Measurements from ENCODE around the gene KLF3.
A peak's percentile ranks its signal among the peaks of the same experiment; 100 is the strongest.
"Not testable (repeated sequence)": the region's sequence is repeated elsewhere in the genome, so short reads cannot be mapped to it uniquely, and the experiment has no call there.

KLF3 gene

DNA sequence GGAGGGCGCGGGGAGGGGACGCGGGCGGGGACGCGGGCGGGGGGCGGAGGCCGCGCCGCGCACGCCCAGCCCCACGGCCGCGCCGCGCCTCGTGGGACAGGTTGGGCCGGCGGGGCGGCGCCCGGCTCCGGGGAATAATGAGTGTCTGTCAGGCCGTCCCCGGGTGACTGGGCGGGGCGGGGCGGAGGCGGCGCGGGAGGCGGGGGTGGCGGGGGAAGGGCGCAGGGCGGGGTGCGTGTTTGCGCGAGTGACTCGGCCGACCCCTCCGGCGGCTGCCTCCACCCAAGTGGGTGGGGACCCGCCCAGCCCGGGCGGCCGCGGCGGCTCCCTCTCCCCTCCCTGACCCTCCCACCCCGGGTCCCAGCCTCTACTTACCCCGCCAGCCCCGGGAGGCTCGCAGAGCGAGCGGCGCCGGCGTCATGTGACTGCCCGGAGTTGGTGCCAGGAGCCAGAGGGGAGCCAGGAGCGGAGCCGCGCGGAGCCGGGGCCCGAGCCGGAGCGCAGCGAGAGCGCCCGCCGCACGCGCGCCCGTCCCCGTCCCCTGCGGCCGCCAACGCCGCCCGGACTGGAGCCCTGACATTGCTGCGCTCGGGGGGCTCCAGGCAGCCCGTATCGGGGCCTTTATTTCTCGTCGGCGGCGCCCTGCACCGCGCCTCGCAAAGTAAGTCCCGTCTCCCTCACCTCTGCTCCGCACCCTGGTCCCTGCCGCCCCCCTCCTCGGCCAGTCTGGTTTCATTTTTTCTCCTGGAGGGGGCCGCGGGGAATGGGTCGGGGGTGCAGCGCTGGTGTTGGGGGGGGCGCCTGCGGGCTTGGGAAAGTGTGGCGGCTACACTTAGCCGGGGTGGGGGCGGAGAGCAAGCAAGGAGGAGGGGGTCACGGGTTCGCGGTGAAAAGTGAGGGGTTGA, at the start of gene KLF3:
KLF3 (plus strand) TSS at position 399 of the 905 bp plus-strand sequence. CDS start 16,427 bp downstream, outside the sequence.
- peak; percentile 87 for DNase-seq (ENCODE audit: low spot score)

- no peak for DNase-seq (ENCODE audit: low spot score)
Measured at GRCh38 chr4:38614231-38614630, 49.8 kb upstream of the KLF3 start.

DNA sequence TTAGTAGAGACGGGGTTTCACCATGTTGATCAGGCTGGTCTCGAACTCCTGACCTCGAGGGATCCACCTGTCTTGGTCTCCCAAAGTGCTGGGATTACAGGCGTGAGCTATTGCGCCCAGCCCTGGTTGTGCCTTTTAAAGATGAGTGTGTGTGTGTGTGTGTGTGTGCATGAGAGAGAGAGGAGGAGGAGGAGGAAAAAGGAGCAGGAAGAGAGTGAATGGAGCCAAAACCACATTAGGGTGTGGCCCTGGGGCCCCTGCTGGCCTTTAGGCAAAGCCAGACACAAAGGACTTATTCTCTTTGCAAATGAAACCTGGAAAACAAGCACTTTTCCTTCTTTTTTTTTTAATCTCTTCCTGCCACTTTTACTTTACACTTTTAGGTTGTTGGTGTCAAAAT, 48.2 kb upstream of the KLF3 start:
- DNase-seq (ENCODE audit: low spot score), result no peak

DNA sequence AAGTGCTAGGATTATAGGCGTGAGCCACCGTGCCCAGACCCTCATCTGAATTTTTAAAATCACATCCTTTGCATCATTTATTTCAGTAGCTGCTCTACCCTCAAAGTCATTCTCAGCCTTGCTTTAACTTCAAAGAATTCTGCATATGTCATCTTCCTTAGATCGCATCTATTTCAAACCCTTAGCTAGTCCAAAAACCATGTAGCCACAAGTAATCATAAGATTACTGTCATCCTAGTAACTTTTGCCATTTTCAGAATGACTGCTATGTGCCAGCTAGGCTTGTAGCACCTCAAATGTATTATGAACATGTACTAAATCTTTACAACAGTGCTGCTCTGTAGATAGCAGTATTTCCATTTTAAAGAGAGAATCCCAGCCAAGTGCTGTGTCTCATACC, 45.5 kb upstream of the KLF3 start:
- DNase-seq (ENCODE audit: low spot score), result no peak

DNA sequence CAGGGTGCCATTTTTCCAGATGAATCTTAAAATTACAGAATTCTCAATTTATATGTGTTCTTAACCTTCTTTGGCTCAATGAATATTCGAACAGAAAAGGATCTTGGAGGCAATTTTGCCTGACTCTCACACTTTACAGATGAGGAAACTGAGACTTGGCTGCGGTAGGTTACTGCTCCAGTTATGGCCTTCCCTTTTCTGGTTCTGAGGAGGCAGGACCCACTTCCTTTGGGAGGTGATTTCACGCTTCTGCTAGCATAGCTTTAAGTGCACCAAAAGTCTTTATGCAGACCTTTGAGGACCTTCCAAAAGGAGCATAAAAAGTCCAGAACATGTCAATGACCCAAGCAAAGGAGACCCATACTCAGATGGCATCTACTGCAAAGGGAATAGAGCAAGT, 44.7 kb upstream of the KLF3 start:
- no peak for DNase-seq (ENCODE audit: low spot score)

DNA sequence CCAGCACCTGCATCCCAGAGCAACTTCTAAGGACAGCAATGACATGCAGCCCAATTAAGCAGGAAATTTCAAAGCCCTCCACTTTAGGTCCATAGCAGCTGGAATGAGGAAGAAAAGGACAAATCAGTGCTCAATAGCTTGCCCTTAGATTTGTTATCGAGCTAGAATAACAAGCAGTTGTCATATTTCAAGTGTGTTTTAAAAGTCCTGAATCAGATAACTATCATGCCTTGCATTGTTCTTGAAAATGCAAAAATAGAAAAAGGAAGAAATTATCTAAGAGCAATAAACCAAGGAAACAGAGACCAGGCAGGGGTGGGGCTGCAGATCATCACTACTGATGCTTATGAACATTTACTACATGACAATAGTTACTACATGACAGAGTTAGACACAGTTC, 43.9 kb upstream of the KLF3 start:
- DNase-seq (ENCODE audit: low spot score), result no peak

DNA sequence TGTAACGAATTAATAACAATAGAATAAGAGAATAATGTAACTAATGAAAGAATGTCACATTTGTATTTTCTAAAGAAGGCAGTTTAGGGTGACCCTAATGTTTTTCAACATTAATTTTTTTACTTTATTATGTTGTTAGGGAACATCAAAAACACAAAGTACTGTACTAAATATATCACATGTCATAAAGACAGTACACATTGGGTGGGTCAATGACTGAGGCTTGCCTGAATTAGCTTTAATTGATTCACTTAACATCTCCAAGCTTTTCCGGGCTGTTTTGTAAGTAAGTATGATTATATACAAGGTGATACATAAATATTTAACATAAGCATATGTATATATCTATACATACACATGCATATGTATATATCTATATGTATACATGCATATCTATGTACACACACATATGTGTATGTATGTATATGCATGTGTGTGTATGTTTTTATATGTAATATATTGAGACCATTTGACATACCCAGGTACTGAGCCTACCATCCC, 43.4 kb upstream of the KLF3 start:
- no peak for DNase-seq (ENCODE audit: low spot score)

GRCh38 chr4:38621028-38621684, 42.8 kb upstream of the KLF3 start:
- peak; percentile 63 for DNase-seq (ENCODE audit: low spot score)

DNA sequence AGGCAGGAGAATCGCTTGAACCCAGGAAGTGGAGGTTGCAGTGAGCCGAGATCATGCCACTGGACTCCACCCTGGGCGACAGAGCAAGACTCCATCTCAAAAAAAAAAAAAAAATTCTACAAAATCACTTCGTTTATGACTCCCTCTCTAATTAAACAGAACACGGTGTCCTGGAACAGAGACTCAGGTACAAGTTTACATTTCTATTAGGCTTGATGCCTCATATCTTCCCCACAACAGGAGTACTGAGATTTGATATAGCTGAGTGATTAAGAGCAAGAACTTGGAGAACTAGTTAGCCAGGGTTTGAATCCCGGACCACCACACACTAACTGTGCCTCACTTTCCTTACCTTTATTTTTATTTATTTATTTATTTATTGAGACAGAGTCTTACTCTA, 42.2 kb upstream of the KLF3 start:
- no peak for DNase-seq (ENCODE audit: low spot score)

DNA sequence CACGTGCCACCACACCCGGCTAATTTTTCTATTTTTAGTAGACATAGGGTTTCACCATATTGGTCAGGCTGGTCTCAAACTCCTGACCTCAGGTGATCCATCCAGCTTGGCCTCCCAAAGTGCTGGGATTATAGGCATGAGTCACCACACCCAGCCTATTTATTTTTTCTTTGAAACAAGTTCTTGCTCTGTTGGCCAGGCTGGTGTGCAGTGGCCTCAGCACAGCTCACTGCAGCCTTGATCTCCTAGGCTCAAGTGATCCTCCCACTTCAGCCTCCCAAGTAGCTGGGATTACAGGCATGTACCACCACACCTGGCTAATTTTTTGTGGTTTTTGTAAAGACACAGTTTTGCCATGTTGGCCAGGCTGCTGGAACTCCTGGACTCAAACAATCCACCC, 41.7 kb upstream of the KLF3 start:
- DNase-seq (ENCODE audit: low spot score), result not testable (repeated sequence)

DNA sequence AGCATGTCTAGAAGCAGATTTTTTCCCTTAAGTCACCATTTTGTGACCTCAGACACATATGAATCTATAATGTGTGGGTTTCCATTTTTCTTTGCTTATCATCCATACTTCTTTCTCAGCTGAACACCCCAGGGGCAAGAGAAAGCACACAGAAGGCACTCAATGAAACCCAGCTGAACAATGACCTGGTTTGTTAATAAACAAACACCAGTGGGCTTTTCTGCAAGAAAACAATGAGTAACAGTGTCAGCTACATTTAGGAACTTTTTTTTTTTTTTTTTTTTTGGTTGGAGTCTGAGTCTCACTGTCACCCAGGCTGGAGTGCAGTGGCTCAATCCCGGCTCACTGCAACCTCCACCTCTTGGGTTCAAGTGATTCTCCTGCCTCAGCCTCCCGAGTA, 40.7 kb upstream of the KLF3 start:
- no peak for DNase-seq (ENCODE audit: low spot score)

DNA sequence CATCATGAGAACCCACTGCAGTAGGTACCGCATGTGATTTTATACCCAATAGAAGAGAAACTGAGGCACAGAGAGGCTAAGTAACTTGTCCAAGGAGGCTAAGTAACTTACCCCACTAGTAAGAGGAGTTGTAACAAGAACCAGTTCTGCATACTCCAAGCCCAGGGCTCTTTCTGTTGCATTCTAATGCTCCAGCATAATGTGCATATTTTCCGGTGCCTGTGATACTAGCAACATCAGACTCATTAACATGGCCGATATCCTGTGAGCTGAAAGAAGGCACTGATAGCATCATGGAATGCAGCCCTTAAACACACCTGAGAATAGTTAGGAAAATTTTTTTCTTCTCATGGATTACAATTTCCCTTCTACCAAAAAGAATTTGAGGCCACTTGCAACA, 39.7 kb upstream of the KLF3 start:
- no peak for DNase-seq (ENCODE audit: low spot score)

GRCh38 chr4:38625508-38625907, 38.5 kb upstream of the KLF3 start:
- DNase-seq (ENCODE audit: low spot score), result no peak

- not testable (repeated sequence) for DNase-seq (ENCODE audit: low spot score)
Measured at GRCh38 chr4:38626901-38627444, 37.0 kb upstream of the KLF3 start.

GRCh38 chr4:38630519-38630918, 33.5 kb upstream of the KLF3 start:
- no peak for DNase-seq (ENCODE audit: low spot score)

DNA sequence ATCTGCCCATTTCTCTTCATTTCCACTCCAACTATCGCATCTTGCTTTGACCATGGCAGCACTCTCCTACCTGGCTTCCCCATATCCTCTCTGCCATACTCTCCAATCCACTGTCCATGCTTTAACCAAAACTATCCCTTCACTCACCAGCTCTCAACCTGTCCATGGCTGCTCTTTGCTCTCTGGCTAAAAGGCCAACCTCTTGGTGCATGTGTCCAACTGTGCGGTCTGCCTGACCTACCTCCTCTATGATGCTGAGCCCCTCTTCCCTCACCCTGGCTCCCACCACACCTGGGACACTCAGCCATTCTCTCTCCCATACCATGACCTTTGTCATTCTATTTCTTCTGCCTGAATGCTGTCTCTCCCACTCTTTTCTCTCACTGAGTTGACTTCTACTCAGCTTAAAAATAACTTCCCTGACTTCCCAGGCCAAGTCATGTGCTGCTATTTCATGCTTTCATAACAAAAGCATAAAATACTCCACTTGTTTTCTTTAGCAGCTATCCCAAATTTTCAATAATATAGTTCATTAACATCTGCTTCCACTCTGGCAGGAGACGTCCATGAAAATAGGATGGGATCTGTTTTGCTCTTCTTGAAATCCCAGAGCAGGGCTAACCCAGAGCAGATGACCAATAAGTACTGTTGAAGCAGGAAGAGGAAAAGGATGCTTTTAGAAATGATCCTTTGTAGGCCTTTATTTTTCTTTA, 29.8 kb upstream of the KLF3 start:
- DNase-seq (ENCODE audit: low spot score), result no peak

DNA sequence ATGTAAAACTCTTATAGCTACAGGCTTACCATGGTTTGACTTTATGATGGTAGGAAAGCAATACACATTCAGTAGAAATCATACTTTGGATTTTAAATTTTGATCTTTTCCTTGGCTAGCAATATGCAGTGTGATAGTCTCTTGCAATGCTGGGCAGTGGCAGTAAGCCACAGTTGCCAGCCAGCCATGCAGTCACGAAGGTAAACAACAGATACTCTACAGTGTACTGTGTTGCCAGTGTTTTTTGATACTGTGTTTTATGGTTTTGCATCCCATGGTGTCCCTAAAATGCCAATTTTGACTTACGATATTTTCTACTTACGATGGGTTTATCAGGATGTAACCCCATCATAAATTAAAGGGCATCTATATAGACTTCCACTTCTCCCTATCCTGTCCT, 24.8 kb upstream of the KLF3 start:
- no peak for DNase-seq (ENCODE audit: low spot score)

DNA sequence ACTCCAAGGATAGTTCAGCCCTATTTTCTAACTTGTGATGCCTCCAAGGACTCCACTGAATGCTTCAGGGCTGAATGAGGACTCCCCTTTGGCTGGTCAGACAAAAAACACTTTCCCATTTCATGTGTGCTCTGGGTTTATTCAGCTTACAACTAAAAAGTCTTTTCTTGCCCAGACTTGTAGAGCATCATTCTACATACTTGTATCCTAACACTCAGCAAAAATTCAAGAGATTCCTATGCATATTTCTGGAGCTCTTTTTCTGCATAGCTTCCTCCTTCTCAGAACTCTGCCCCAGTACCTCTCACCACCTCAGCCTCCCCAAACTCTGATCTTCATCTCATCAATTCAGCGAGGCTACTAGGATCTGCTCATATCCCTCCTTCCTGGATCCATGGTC, 22.2 kb upstream of the KLF3 start:
- DNase-seq (ENCODE audit: low spot score), result no peak

- DNase-seq (ENCODE audit: low spot score), result no peak
Measured at GRCh38 chr4:38644201-38644600, 19.8 kb upstream of the KLF3 start.

DNA sequence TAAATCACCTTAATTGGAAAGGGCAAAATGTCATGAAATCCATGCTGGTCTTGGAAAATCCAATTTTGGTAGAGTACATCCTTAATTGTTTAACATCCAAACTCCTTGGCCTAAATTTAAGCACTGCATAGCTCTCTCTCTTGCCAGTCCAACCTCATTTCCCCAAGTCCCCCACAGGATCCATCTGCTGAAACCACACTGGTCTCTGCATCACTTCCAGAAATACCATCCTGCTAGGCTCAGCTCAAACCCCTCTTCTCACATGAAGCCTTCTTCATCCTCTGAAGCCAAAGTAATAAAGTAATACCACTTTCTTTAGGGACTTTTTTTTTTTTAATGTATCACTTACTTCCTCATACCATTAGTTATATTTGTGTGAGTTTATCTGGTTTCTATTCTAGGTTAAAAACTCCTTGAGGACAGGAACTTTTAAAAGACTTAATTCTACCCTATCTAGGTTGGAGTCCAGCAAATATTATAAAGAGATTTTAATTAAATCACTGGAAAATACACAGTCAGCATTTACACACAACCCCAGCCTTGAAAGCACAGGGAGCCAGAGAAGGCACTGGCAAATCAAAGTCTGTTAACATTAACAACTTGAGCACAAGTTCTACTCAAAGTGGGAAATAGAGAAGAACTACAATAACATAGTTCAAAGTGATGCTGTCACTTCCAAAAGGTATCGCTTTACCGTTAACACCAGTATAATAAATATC, 16.7 kb upstream of the KLF3 start:
- DNase-seq (ENCODE audit: low spot score), result no peak

- no peak for DNase-seq (ENCODE audit: low spot score)
Measured at GRCh38 chr4:38650133-38650532, 13.9 kb upstream of the KLF3 start.

GRCh38 chr4:38654273-38654672, 9.7 kb upstream of the KLF3 start:
- no peak for DNase-seq (ENCODE audit: low spot score)

Data from HuH-7 (cell line).